ENCODE measurements around the gene UBE2R2.

Gene UBE2R2

DNA sequence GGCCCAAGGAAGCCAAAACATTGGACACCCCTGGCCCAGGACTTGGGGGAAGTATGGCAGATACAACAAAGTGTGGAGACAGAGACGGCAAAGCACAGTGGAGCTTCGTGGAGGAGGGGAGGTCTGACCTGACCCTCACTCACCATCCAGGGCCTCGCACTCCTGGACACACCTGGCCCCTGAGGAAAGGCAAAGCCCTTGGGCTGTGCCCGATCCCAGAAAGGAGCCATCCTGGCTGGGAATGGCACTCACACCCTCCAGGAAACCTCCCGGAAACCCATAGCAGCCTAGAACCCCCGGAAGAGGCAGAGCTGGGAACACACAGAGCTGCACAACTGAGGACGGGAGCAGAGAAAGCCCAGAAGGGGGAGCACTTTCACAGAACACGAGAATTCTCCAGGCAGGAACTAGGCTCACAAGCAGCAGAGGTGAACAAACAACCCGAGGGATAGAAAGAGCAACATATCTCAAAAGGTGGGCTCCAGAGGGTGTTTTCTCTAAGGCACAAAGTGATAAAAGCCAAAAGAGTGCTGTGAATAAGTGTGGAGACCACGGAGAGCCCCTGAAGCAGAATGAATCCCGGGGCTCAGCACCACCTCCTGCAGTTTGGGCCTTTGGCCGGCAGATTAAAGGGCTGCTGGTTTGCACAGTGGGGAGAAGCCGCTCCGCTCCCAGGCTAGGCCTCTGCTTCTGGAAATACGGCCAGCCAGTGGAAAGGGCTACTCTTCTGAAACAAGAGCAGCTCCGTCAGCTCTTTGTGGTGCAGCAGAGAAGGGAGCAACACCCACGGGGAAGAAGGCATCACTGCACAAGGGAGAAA lies 108.2 kb downstream of the UBE2R2 start:
- Histone ChIP-seq H3K36me3 (replicated peaks) (peaks cover 96% of the 10 kb centered on the region), H3K9me3 (no peaks in the 10 kb centered on the region), H3K27me3 (ENCODE audit: low read depth) (no peaks in the 10 kb centered on the region), H3K4me3 (no peak overlapping the region), H3K4me1 (no peaks in the 10 kb centered on the region)
- in situ Hi-C loops (cut with MboI; ENCODE audit: low sequenced_read_pairs) = no loop called here
- peak; percentile 38 to 71 for DNase-seq (ENCODE audit: low spot score in 2 of 2)

- Histone ChIP-seq H3K4me3 (no peak overlapping the region), H3K9me3 (no peaks in the 10 kb centered on the region), H3K27me3 (ENCODE audit: low read depth) (no peaks in the 10 kb centered on the region), H3K4me1 (no peaks in the 10 kb centered on the region), H3K36me3 (replicated peaks) (peaks cover 90% of the 10 kb centered on the region)
- no peak for DNase-seq (ENCODE audit: low spot score in 2 of 2)
- in situ Hi-C loops (cut with MboI; ENCODE audit: low sequenced_read_pairs) = no loop called here
These were observed 110.0 kb downstream of the UBE2R2 start for GRCh38 chr9:33926746-33927485.

DNA sequence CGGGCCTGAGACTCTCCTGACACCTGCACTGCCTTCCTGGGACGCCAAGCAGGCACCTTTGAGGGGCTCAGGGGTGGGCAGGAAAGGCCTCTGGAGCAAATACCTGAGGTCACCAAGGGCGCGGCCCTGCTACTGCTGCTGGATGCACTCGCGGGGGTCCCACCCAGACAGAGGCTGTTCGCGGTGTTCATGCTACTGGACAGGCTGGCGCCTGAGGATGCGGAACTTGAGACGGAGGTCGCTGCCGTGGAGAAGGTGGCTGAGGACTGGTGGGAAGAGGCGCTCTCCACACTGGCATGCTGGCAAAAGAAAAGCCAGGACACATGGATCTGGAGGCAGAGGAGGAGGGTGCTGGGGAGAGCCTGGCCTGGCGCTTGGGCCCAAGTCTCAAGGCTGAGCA lies 110.7 kb downstream of the UBE2R2 start:
- no peaks in the 10 kb centered on the region for H3K9me3 ChIP-seq
- no peak overlapping the region for H3K4me3 ChIP-seq
- in situ Hi-C loops (cut with MboI; ENCODE audit: low sequenced_read_pairs) = no loop called here
- H3K27me3 ChIP-seq (ENCODE audit: low read depth) = no peaks in the 10 kb centered on the region
- no peak for DNase-seq (ENCODE audit: low spot score in 2 of 2)
- H3K36me3 ChIP-seq (replicated peaks) = peaks cover 89% of the 10 kb centered on the region
- H3K4me1 ChIP-seq = no peaks in the 10 kb centered on the region

DNA sequence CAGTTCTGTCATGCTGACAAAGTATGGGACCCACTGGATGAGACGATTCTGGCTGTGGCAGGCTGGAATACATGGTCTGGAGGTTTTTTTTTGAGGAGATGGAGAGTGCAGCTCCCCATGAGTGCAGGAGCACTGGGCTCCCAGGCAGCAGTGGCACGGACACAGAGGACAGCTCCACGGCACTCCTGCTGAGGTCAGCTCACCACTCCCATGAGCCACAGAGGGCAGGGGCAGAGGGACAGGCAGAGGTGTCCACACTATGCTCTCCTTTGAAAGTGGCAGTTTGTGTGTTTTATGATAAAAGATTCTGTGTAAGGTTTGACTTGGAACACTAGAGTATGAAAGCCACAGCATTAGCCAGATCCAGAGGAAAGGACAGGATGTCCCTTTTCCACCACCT lies 114.4 kb downstream of the UBE2R2 start:
- in situ Hi-C loops (cut with MboI; ENCODE audit: low sequenced_read_pairs) = no loop called here
- H3K4me1 ChIP-seq = no peaks in the 10 kb centered on the region
- no peaks in the 10 kb centered on the region for H3K9me3 ChIP-seq
- H3K4me3 ChIP-seq = no peak overlapping the region
- DNase-seq (ENCODE audit: low spot score in 2 of 2) = no peak
- H3K36me3 ChIP-seq (replicated peaks) = peaks cover 82% of the 10 kb centered on the region
- H3K27me3 ChIP-seq (ENCODE audit: low read depth) = no peaks in the 10 kb centered on the region

DNA sequence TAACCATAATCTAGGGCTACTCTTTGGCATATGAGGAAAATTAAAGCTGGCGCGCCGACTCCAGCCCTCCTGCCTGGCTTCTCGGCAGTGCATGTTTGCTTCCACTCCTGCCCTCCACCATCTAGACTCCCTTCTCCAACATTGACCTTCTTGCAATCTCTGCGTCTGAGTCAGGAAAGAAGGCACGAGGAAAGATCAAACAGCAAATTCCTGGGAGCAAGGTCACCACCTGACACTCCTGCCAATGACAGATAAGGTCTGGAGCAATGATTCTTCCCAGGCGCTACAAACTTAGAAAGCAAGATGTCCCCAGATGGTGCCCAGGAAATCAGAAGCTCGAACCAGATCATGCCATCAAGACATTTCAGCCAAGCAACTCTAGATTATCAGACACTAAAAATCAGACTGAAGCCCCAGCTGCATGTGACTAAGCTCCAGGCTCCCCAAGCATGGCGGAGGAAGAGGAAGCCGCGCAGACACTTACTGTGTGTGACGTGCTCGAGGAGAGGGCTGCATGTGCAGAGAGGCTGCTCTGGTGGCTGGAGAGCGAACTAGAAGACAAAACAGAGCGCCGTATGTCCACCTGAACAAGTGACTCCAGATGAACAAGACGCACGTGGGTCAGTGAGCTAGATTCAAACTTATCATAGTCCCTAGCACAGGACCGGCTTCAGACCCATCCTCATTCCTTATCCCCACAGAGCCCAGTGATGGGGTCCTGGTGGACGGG lies 115.3 kb downstream of the UBE2R2 start:
- Histone ChIP-seq H3K9me3 (no peaks in the 10 kb centered on the region), H3K27me3 (ENCODE audit: low read depth) (no peaks in the 10 kb centered on the region), H3K36me3 (replicated peaks) (peaks cover 75% of the 10 kb centered on the region), H3K4me3 (no peak overlapping the region), H3K4me1 (no peaks in the 10 kb centered on the region)
- no peak for DNase-seq (ENCODE audit: low spot score in 2 of 2)
- in situ Hi-C loops (cut with MboI; ENCODE audit: low sequenced_read_pairs) = no loop called here

DNA sequence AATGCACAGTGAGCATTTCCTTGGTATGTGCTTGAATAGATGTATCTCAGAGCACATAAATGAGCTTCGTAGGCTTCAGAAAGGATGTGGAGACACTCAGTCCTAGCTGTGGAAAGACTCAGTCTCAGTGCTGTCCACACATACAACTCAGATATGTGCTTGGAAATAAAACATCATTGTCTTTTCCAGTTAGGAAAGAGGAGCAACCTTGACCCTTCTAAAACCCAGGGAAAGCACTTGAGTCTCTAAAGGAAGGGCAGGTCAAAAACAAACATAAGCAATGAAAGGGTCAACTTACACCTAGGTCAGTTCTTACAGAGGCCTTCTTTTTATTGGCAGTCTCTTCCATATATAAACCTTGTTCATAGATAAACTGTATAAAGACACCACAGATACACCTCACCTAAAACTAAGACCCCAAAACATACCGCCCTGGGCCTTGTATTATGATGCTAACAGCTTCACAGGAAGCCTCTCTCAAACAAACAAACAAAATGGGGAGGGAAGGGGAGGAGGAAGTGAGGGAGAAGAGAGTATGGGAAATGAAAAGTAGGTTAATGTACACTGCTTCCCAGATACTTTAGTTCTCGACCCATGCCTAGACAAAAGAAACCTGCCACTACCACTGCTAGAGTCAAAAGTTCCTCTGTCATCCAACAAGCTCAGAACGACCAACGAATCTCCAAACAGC lies 117.4 kb downstream of the UBE2R2 start:
- no peaks in the 10 kb centered on the region for H3K9me3 ChIP-seq
- DNase-seq (ENCODE audit: low spot score in 2 of 2) = no peak
- H3K4me1 ChIP-seq = no peaks in the 10 kb centered on the region
- peaks cover 56% of the 10 kb centered on the region for H3K36me3 ChIP-seq (replicated peaks)
- no peaks in the 10 kb centered on the region for H3K27me3 ChIP-seq (ENCODE audit: low read depth)
- in situ Hi-C loops (cut with MboI; ENCODE audit: low sequenced_read_pairs) = no loop called here
- no peak overlapping the region for H3K4me3 ChIP-seq

GRCh38 chr9:33939924-33940874 lies 123.2 kb downstream of the UBE2R2 start:
- H3K36me3 ChIP-seq (replicated peaks) = peaks cover 32% of the 10 kb centered on the region
- H3K4me1 ChIP-seq = peaks cover 4% of the 10 kb centered on the region
- H3K27me3 ChIP-seq (ENCODE audit: low read depth) = no peaks in the 10 kb centered on the region
- no peaks in the 10 kb centered on the region for H3K9me3 ChIP-seq
- H3K4me3 ChIP-seq = no peak overlapping the region
- in situ Hi-C loops (cut with MboI; ENCODE audit: low sequenced_read_pairs) = no loop called here
- peak; percentile 57 to 59 for DNase-seq (ENCODE audit: low spot score in 2 of 2)

DNA sequence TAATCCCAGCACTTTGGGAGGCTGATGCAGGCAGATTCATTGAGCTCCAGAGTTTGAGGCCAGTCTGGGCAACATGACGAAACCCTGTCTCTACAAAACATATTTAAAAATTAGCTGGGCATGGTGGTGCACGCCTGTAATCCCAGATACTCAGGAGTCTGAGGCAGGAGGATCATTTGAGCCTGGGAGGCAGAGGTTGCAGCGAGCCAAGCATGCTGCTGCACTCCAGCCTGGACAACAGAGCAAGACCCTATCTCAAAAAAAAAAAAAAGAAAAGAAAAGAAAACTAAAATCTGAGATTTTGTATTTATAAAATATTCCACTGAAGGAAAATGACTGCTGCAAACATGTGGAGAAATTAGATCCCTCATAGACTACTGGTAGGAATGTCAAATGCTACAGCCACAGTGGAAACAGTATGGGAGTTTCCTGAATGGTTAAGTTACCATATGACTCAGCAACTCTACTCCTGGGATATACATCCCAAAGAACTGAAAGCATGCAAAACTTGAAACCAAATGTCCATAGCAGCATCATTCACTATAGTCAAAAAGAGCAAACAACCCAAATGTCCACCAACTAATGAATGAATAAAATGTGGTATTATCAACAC lies 125.6 kb downstream of the UBE2R2 start:
- DNase-seq (ENCODE audit: low spot score in 2 of 2) = no peak
- Histone ChIP-seq H3K4me1 (peaks cover 4% of the 10 kb centered on the region), H3K36me3 (replicated peaks) (peaks cover 41% of the 10 kb centered on the region), H3K27me3 (ENCODE audit: low read depth) (no peaks in the 10 kb centered on the region), H3K4me3 (no peak overlapping the region), H3K9me3 (no peaks in the 10 kb centered on the region)
- in situ Hi-C loops (cut with MboI; ENCODE audit: low sequenced_read_pairs) = no loop called here

DNA sequence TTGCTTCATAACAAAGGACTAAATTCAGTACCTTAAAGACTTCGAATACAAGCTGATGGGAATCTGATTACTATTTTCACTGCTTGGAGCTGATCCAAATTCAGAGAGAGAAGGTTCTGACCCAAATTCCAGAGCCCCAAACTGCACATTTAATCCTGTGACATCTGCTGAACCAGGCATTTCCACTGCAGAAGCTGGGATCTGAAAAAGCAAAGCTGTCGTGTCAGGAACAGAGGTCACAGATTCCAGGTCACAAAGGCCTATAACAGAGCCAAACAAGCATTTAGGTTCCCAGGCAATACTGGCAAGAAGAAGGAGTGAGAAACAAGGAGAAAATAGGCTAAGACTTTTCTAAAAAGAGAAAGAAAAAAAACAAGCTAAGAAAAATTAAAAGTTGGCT lies 126.4 kb downstream of the UBE2R2 start:
- Histone ChIP-seq H3K4me3 (no peak overlapping the region), H3K36me3 (replicated peaks) (peaks cover 45% of the 10 kb centered on the region), H3K27me3 (ENCODE audit: low read depth) (no peaks in the 10 kb centered on the region), H3K9me3 (no peaks in the 10 kb centered on the region), H3K4me1 (peaks cover 4% of the 10 kb centered on the region)
- in situ Hi-C loops (cut with MboI; ENCODE audit: low sequenced_read_pairs) = no loop called here
- no peak for DNase-seq (ENCODE audit: low spot score in 2 of 2)

- in situ Hi-C loops (cut with MboI; ENCODE audit: low sequenced_read_pairs) = no loop called here
- Histone ChIP-seq H3K9me3 (no peaks in the 10 kb centered on the region), H3K4me3 (no peak overlapping the region), H3K36me3 (replicated peaks) (peaks cover 48% of the 10 kb centered on the region), H3K27me3 (ENCODE audit: low read depth) (no peaks in the 10 kb centered on the region), H3K4me1 (no peaks in the 10 kb centered on the region)
- DNase-seq (ENCODE audit: low spot score in 2 of 2) = no peak
These were observed 130.0 kb downstream of the UBE2R2 start for GRCh38 chr9:33946779-33947535.

DNA sequence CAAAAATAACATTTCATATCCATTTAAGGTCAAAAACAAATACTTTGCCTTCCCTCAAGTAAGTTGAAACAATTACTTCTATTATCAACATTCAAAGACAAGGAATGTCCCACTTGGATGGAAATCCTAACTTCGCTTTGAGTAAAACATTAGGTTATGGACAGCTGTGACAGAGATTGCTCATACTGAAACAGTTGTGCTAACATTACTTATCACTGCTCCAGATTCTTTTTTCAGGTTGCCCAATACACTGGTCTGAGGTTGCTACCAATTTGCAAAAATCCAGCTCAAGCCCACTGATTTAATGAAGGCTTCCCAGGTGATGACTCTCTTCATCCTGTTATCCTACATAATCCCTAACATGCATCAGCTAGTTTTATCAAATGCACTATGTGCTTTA lies 133.4 kb downstream of the UBE2R2 start:
- peaks cover 43% of the 10 kb centered on the region for H3K36me3 ChIP-seq (replicated peaks)
- in situ Hi-C loops (cut with MboI; ENCODE audit: low sequenced_read_pairs) = no loop called here
- H3K27me3 ChIP-seq (ENCODE audit: low read depth) = no peaks in the 10 kb centered on the region
- H3K4me3 ChIP-seq = no peak overlapping the region
- H3K9me3 ChIP-seq = no peaks in the 10 kb centered on the region
- DNase-seq (ENCODE audit: low spot score in 2 of 2) = no peak
- H3K4me1 ChIP-seq = no peaks in the 10 kb centered on the region

- Histone ChIP-seq H3K36me3 (replicated peaks) (peaks cover 39% of the 10 kb centered on the region), H3K27me3 (ENCODE audit: low read depth) (no peaks in the 10 kb centered on the region), H3K4me1 (no peaks in the 10 kb centered on the region), H3K4me3 (no peak overlapping the region), H3K9me3 (no peaks in the 10 kb centered on the region)
- in situ Hi-C loops (cut with MboI; ENCODE audit: low sequenced_read_pairs) = no loop called here
- no peak for DNase-seq (ENCODE audit: low spot score in 2 of 2)
These were observed 135.1 kb downstream of the UBE2R2 start for GRCh38 chr9:33952066-33952465.
